ENCODE data around the gene OSBP2. TPM values are rescaled to one million over a fixed set of nuclear protein-coding genes. Genes with fewer than 3 reads are reported as not detected.
"Not testable (repeated sequence)": the region's sequence is repeated elsewhere in the genome, so short reads cannot be mapped to it uniquely, and the experiment has no call there.

OSBP2 gene
- total RNA-seq, 4 donors from 2014 or later = 3.7 to 8.7 (median 4.7) TPM

- DNase-seq = no peak
- Histone ChIP-seq H3K9me3 (no peaks in the 10 kb centered on the region), H3K27ac (no peak overlapping the region), H3K27me3 (no peaks in the 10 kb centered on the region), H3K4me3 (no peak overlapping the region), H3K36me3 (no peaks in the 10 kb centered on the region), H3K4me1 (no peaks in the 10 kb centered on the region)
- TF ChIP-seq CTCF (IDR thresholded peaks at IDR 0.05) = no peak
These were observed 7.2 kb downstream of the OSBP2 start for GRCh38 chr22:30701872-30702271.

- TF ChIP-seq POLR2A (IDR thresholded peaks at IDR 0.05) = no peak
- TF ChIP-seq CTCF (IDR thresholded peaks at IDR 0.05) = no peak
- no peak for DNase-seq
- no peaks in the 10 kb centered on the region for H3K36me3 ChIP-seq
- H3K27me3 ChIP-seq = no peaks in the 10 kb centered on the region
- no peaks in the 10 kb centered on the region for H3K4me1 ChIP-seq
- no peaks in the 10 kb centered on the region for H3K9me3 ChIP-seq
- H3K4me3 ChIP-seq = no peak overlapping the region
- no peak overlapping the region for H3K27ac ChIP-seq
These were observed 8.2 kb downstream of the OSBP2 start for GRCh38 chr22:30702856-30703255.

- H3K4me1 ChIP-seq = no peaks in the 10 kb centered on the region
- H3K9me3 ChIP-seq = no peaks in the 10 kb centered on the region
These were observed 10.3 kb downstream of the OSBP2 start for GRCh38 chr22:30704978-30705377.

GRCh38 chr22:30705710-30706651 is 11.3 kb downstream of the OSBP2 start:
- no peaks in the 10 kb centered on the region for H3K4me1 ChIP-seq
- TF ChIP-seq CTCF (IDR thresholded peaks at IDR 0.05) (no peak), POLR2A (IDR thresholded peaks at IDR 0.05) (no peak)
- H3K4me3 ChIP-seq = no peak overlapping the region
- H3K27ac ChIP-seq = no peak overlapping the region
- no peaks in the 10 kb centered on the region for H3K27me3 ChIP-seq
- no peak for DNase-seq
- no peaks in the 10 kb centered on the region for H3K36me3 ChIP-seq
- no peaks in the 10 kb centered on the region for H3K9me3 ChIP-seq

More at GRCh38 chr22:30704978-30705377, 10.3 kb downstream of the OSBP2 start:
- DNase-seq = no peak
- TF ChIP-seq POLR2A (IDR thresholded peaks at IDR 0.05) = no peak
- no peak for TF ChIP-seq CTCF (IDR thresholded peaks at IDR 0.05)
- Histone ChIP-seq H3K36me3 (no peaks in the 10 kb centered on the region), H3K4me3 (no peak overlapping the region), H3K27me3 (no peaks in the 10 kb centered on the region), H3K27ac (no peak overlapping the region)

GRCh38 chr22:30709980-30710379 is 15.3 kb downstream of the OSBP2 start:
- not testable (repeated sequence) for DNase-seq, H3K36me3 ChIP-seq, H3K9me3 ChIP-seq, H3K27ac ChIP-seq, H3K27me3 ChIP-seq, H3K4me1 ChIP-seq, H3K4me3 ChIP-seq

GRCh38 chr22:30712094-30712493 is 17.4 kb downstream of the OSBP2 start:
- Histone ChIP-seq H3K27me3 (no peaks in the 10 kb centered on the region), H3K4me3 (no peak overlapping the region), H3K27ac (no peak overlapping the region), H3K4me1 (no peaks in the 10 kb centered on the region), H3K9me3 (no peaks in the 10 kb centered on the region), H3K36me3 (no peaks in the 10 kb centered on the region)
- no peak for TF ChIP-seq POLR2A (IDR thresholded peaks at IDR 0.05)
- no peak for TF ChIP-seq CTCF (IDR thresholded peaks at IDR 0.05)
- DNase-seq = no peak
